GM12872 (cell line): ENCODE results near the gene TIPARP.

Source experiments
- CTCF ChIP-seq: IDR thresholded peaks from 3 replicates; pipeline ENCODE4 v1.5.1; 2011; ENCODE audit warnings: low read depth, mild to moderate bottlenecking, low read length, moderate library complexity; ENCODE audit not compliant: insufficient read depth

TIPARP gene

GRCh38 chr3:156750191-156750873 is 75.9 kb downstream of the TIPARP start:
- no peak for TF ChIP-seq CTCF

GRCh38 chr3:156750874-156751245 is 76.5 kb downstream of the TIPARP start:
- no peak for TF ChIP-seq CTCF

GRCh38 chr3:156751461-156752025 is 77.2 kb downstream of the TIPARP start:
- TF ChIP-seq CTCF, result no peak
